Small intestine (tissue), 7 donors: ENCODE data around the gene MVP. TPM values are rescaled to one million over a fixed set of nuclear protein-coding genes. Genes with fewer than 3 reads are reported as not detected.
A peak's percentile ranks its signal among the peaks of the same experiment; 100 is the strongest.
"Not testable (repeated sequence)": the region's sequence is repeated elsewhere in the genome, so short reads cannot be mapped to it uniquely, and the experiment has no call there.

Source experiments
- DNase-seq, 2 donors: peaks; one replicate each; pipeline versions ENCODE4 v3.0.0 to v3.0.0-alpha.2; 2013
- FAIRE-seq: peaks from 2 replicates; lab custom pipeline; 2012; peaks lifted over from hg19 to GRCh38; lab: Jason Lieb, UNC
- H3K27ac ChIP-seq, 3 donors: one replicate each; pipeline ENCODE4 v1.5.1; 2013; ENCODE audit warnings: low read length in 2 of 3, mild to moderate bottlenecking in 2 of 3, control low read depth in 1 of 3, inconsistent platforms in 1 of 3, low read depth in 1 of 3, moderate library complexity in 1 of 3
- H3K27me3 ChIP-seq, 3 donors: one replicate each; pipeline ENCODE4 v1.6.1; 2013; ENCODE audit warnings: low read length in 3 of 3, inconsistent platforms in 1 of 3; ENCODE audit not compliant: control insufficient read depth in 3 of 3, insufficient read depth in 3 of 3
- H3K36me3 ChIP-seq, 3 donors: one replicate each; pipeline ENCODE4 v1.6.1; 2013; ENCODE audit warnings: low read length in 3 of 3, inconsistent platforms in 1 of 3, low read depth in 1 of 3, mild to moderate bottlenecking in 1 of 3, moderate library complexity in 1 of 3; ENCODE audit not compliant: control insufficient read depth in 3 of 3, insufficient read depth in 2 of 3
- H3K4me1 ChIP-seq, 3 donors: one replicate each; pipeline ENCODE4 v1.6.1; 2013; ENCODE audit warnings: low read length in 2 of 3, inconsistent platforms in 1 of 3, low read depth in 1 of 3, mild to moderate bottlenecking in 1 of 3, moderate library complexity in 1 of 3; ENCODE audit not compliant: control insufficient read depth in 3 of 3, insufficient read depth in 2 of 3
- H3K4me3 ChIP-seq, 3 donors: one replicate each; pipeline ENCODE4 v1.5.1; 2013; ENCODE audit warnings: low read length in 3 of 3, control low read depth in 1 of 3, inconsistent platforms in 1 of 3, low read depth in 1 of 3, mild to moderate bottlenecking in 1 of 3, moderate library complexity in 1 of 3
- H3K9me3 ChIP-seq, 2 donors: one replicate each; pipeline ENCODE4 v1.6.1; 2013; ENCODE audit warnings: low read depth in 1 of 2, low read length in 1 of 2; ENCODE audit not compliant: control insufficient read depth in 2 of 2, insufficient read depth in 1 of 2
- WGBS, 3 donors: extraction: QIAGEN DNeasy Blood & Tissue Kit; methylation state at CpG; one replicate each; pipeline ENCODE4 v1.1.7; 2013; 5-methylcytosine and 5-hydroxymethylcytosine counted together
- polyA plus RNA-seq, 4 donors: library from polyadenylated mRNA; stranded (reverse) in 3 of 4; unstranded in 1 of 4; fragments of 200-250 nt in 3 of 4; fragments of 120-200 nt in 1 of 4; gene quantifications; one replicate each; pipeline versions ENCODE4 v1.2.1 to v1.2.3, GENCODE V29; 2013
- donor health status: healthy with polysubstance abuse.
- donor health status: control.
- donor health status: control.
- donor health status: Bipolar disorder and iron deficiency.
- donor health status: healthy.

The MVP gene
- polyA plus RNA-seq, 4 donors: 175 to 558 (median 292) TPM

DNA sequence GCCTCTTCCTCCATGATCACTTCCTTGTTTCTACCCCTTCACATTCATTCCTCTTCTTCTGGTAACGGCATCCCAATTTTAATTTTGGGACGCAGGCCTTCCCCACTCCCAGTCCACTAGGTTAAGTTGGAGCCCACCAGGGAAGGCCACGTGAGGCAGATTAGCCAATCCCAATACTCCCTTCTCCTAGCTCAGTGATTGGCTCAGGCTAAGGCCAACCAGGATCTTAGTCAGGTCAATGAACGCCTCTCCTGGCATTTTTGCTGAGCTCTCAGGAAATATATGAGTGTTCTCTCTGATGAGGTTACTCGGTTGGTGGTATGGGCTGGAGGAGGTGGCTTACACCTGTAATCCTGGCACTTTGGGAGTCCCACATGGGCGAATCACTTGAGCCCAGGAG lies 63.7 kb downstream of the MVP start:
- no peak for FAIRE-seq
- DNase-seq: no peak
- H3K9me3 ChIP-seq: no peaks in the 10 kb centered on the region
- H3K36me3 ChIP-seq: peaks cover 0 to 55% (median 0%) of the 10 kb centered on the region in 3 donors
- H3K27ac ChIP-seq: no peak overlapping the region
- H3K27me3 ChIP-seq: no peaks in the 10 kb centered on the region
- no peak overlapping the region for H3K4me3 ChIP-seq
- no peaks in the 10 kb centered on the region for H3K4me1 ChIP-seq
- 69 to 94% (median 83%) methylated on average over 6 of the region's 6 CpGs for WGBS, 3 donors

DNA sequence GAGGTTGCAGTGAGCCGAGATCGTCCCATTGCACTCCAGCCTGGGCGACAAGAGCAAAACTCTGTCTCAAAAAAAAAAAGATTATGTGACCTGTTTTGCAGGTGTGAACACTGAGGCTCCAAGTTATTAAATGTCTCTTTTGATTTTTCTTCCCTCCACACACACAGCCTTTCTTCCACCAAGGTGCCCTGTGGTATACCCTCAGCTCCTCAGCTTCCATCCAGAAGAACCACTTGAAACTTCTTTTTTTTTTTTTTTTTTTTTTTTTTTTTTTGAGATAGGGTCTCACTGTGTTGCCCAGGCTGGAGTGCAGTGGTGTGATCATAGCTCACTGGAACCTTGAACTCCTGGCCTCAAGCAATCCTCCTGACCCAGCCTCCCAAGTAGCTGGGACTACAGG lies 69.1 kb downstream of the MVP start:
- peaks cover 0 to 26% (median 4%) of the 10 kb centered on the region in 3 donors for H3K4me1 ChIP-seq
- not testable (repeated sequence) for FAIRE-seq, DNase-seq

DNA sequence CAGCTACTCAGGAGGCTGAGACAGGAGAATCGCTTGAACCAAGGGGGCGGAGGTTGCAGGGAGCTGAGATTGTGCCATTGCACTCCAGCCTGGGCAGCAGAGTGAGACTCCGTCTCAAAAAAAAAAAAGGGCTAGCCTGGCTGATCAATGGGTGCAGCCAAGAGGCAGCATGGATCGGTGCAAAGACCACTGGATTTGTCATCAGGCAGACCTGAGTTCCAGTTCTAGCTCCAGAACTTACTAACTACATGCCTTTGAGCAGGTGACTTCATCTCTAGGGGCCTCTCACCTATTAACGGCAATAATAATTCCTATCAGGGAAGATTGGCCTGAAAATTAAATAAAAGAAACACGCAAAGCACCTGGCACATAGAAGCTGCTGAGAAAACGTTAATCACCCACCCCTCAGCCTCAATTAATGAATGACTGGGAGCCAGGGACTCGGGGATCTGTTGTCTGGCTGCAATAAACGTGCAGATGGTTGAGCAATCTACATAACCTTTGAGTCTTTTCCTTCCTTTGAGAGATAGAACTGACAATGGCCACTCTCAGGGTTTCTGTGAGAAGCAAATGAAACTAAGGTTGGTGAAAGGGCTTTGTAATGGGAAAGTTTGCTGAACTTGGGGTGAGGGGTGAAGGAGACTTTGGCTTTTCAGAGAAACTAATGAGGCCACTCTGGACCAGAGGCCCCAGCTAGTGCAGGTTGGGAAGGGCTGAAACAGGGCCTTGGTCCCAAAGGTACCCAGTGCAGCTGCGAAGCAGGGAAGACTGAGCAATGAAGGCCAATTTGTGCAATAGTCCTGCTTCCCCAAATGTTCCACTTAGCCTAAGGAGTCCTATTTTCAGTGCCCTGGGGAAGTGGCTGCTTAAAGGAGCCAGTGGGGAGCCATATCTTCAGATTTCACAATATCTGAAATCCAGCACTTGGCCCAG lies 71.5 kb downstream of the MVP start:
- FAIRE-seq (no peak), DNase-seq (peak; percentile 93 to 94)
- H3K4me3 ChIP-seq: no peak overlapping the region
- 19 to 56% (median 39%) methylated on average over 10 of the region's 10 CpGs for WGBS, 3 donors
- H3K36me3 ChIP-seq: peaks cover 0 to 32% (median 0%) of the 10 kb centered on the region in 3 donors
- no peaks in the 10 kb centered on the region for H3K9me3 ChIP-seq
- H3K4me1 ChIP-seq: peaks cover 0 to 29% (median 4%) of the 10 kb centered on the region in 3 donors
- H3K27me3 ChIP-seq: peaks cover 0 to 1% (median 0%) of the 10 kb centered on the region in 3 donors
- H3K27ac ChIP-seq: peak overlapping the region; percentile 55 to 87 (median 82)

More for the DNA sequence above, 69.1 kb downstream of the MVP start:
- not testable (repeated sequence) for H3K9me3 ChIP-seq, H3K27me3 ChIP-seq, H3K4me3 ChIP-seq, H3K27ac ChIP-seq
- WGBS, 3 donors: 93 to 96% (median 95%) methylated on average over 3 of the region's 3 CpGs
- peaks cover 0 to 30% (median 0%) of the 10 kb centered on the region in 3 donors for H3K36me3 ChIP-seq

DNA sequence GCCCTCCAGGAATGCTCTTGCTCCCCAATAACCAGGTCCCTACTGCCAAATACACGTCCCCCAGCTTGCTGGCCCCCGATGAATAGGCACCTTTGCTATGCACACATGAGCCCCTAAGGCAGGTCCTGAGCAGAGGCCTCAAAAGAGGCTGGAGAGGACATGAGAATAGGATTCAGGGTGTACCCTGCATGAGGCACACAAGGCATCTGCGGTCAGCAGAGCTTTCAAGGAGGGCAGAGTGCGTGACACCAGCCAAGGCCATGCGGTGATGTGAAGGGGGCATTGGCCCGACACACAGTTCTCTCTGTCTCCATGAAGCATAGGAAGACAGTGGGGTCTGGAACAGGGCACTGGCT lies 72.2 kb downstream of the MVP start:
- no peak for FAIRE-seq
- H3K4me1 ChIP-seq: peaks cover 0 to 29% (median 4%) of the 10 kb centered on the region in 3 donors
- H3K27ac ChIP-seq: peak overlapping the region; percentile 55 to 87 (median 82)
- no peak overlapping the region for H3K4me3 ChIP-seq
- H3K27me3 ChIP-seq: peaks cover 0 to 1% (median 0%) of the 10 kb centered on the region in 3 donors
- DNase-seq: no peak
- H3K9me3 ChIP-seq: no peaks in the 10 kb centered on the region
- WGBS, 3 donors: 41 to 77% (median 57%) methylated on average over 6 of the region's 6 CpGs
- peaks cover 0 to 31% (median 0%) of the 10 kb centered on the region in 3 donors for H3K36me3 ChIP-seq

DNA sequence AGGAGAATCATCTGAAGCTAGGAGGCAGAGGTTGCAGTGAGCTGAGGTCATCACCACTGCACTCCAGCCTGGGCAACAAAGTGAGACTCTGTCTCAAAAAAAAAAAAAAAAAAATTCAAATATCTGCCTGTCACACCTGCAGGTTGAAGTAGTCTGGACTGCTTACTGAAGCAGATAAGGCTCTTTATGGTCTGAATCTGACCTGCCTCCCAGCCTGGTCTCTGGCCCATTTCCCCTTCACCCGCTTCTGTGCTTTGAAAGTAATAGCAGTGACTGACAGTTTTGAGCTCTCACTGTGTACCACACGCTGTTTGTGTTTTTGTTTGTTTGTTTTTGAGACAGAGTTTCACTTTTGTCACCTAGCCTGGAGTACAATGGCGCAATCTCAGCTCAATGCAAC lies 73.3 kb downstream of the MVP start:
- H3K27me3 ChIP-seq: peaks cover 0 to 6% (median 0%) of the 10 kb centered on the region in 3 donors
- peaks cover 0 to 22% (median 0%) of the 10 kb centered on the region in 3 donors for H3K36me3 ChIP-seq
- FAIRE-seq (no peak), DNase-seq (peak in 1 of 2 donors; percentile 51)
- H3K9me3 ChIP-seq: no peaks in the 10 kb centered on the region
- peak overlapping the region in 1 of 3 donors; percentile 87 for H3K27ac ChIP-seq
- H3K4me3 ChIP-seq: no peak overlapping the region
- H3K4me1 ChIP-seq: peaks cover 0 to 39% (median 4%) of the 10 kb centered on the region in 3 donors
- 51 to 70% (median 57%) methylated on average over 3 of the region's 3 CpGs for WGBS, 3 donors

DNA sequence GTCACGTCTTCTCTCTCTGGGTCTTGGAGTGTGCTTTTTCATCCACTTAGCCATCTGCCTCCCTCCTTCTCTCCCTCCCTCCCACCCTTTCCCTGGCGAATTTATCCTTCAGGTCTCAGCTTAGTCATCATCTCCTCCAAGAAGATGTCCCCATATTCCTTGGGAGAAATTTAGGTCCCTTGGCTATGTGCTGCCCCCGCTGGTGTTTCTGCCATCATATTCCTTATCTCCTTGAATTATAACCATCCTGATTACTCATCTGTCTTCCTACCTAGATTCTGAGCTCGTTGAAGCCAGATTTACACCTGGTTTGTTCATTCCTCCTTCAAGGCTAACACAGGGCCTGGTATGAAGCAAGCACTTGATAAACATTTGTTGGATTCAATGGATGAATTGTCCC lies 74.1 kb downstream of the MVP start:
- peaks cover 0 to 20% (median 0%) of the 10 kb centered on the region in 3 donors for H3K36me3 ChIP-seq
- H3K27ac ChIP-seq: no peak overlapping the region
- H3K9me3 ChIP-seq: no peaks in the 10 kb centered on the region
- H3K27me3 ChIP-seq: peaks cover 0 to 9% (median 0%) of the 10 kb centered on the region in 3 donors
- FAIRE-seq: no peak
- no peak for DNase-seq
- peaks cover 0 to 42% (median 4%) of the 10 kb centered on the region in 3 donors for H3K4me1 ChIP-seq
- WGBS, 3 donors: 50 to 67% (median 64%) methylated on average over 4 of the region's 4 CpGs
- H3K4me3 ChIP-seq: no peak overlapping the region

DNA sequence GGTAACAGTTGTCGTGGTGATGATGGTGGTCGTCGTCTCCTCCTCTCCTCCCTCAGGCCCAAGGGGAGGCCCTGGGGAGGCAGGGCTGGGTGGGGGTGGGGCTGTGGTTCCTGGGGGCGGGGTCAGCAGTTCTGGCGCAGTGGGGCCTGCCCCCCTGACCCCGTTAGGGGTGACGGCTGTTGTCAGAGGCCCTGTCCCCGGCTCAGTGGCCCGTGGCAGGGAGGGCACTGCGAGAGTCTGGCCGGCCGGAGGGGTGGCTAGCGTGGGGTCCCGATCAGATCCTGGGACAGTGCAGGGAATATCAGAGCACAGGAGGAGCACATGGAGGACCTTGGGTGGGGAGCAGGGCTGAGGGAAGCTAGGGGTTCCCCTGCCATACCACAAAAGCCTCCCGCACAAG lies 76.6 kb downstream of the MVP start:
- no peak overlapping the region for H3K27ac ChIP-seq
- FAIRE-seq (no peak), DNase-seq (no peak)
- peaks cover 0 to 21% (median 0%) of the 10 kb centered on the region in 3 donors for H3K36me3 ChIP-seq
- no peak overlapping the region for H3K4me3 ChIP-seq
- H3K4me1 ChIP-seq: peaks cover 0 to 53% (median 4%) of the 10 kb centered on the region in 3 donors
- 42 to 61% (median 47%) methylated on average over 10 to 15 of the region's 15 CpGs for WGBS, 3 donors
- H3K27me3 ChIP-seq: peaks cover 0 to 9% (median 0%) of the 10 kb centered on the region in 3 donors
- H3K9me3 ChIP-seq: no peaks in the 10 kb centered on the region

DNA sequence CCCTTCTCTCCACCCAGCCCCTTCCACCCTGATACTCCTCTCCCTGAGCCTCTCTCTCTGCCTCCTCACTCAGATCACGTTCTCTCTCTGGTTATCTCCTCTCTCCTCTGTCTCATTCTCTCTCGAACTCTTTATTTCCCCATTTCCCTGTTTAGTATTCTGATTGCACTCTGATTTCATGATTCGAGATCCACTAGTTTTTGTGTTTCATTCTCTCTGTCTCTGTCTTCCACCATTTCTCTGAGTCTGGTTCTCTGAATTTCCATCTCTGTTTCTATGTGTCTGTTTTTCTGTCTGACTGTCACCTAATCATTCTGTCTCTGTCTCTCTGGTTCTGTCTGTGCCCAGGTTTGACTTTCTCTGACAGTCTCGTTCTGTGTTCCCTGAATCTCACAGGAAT lies 77.1 kb downstream of the MVP start:
- Histone ChIP-seq H3K4me1 (peaks cover 0 to 53% (median under 1%) of the 10 kb centered on the region in 3 donors), H3K27me3 (peaks cover 0 to 9% (median 0%) of the 10 kb centered on the region in 3 donors), H3K27ac (no peak overlapping the region), H3K36me3 (peaks cover 0 to 21% (median 0%) of the 10 kb centered on the region in 3 donors), H3K9me3 (no peaks in the 10 kb centered on the region), H3K4me3 (no peak overlapping the region)
- FAIRE-seq (no peak), DNase-seq (no peak)
- 36 to 56% (median 47%) methylated on average over 4 of the region's 4 CpGs for WGBS, 3 donors
